Psoas muscle (tissue), 8 donors: ENCODE measurements around the gene DNAJB12. TPM values are rescaled to one million over a fixed set of nuclear protein-coding genes. Genes with fewer than 3 reads are reported as not detected.
A peak's percentile ranks its signal among the peaks of the same experiment; 100 is the strongest.

ENCODE experiments used
- ATAC-seq, 4 donors: fragments of 200-7000 bp; cut with Tn5 transposase; one replicate each; pipeline ENCODE4 v1.9.1; 2020; ENCODE audit warnings: moderate library complexity in 3 of 4, mild to moderate bottlenecking in 2 of 4
- DNase-seq, 2 donors: peaks; one replicate each; pipeline ENCODE4 v3.0.0-alpha.2; 2020
- H3K27ac ChIP-seq: fragments of 200-600 bp; one replicate; pipeline ENCODE4 v1.8.0; 2022
- H3K27me3 ChIP-seq, 3 donors: fragments of 200-600 bp in 1 of 3; one replicate each; pipeline versions ENCODE4 v1.6.1 to v1.8.0; 2013 to 2022; ENCODE audit warnings: low read length in 2 of 3, mild to moderate bottlenecking in 2 of 3, moderate library complexity in 1 of 3; ENCODE audit not compliant: insufficient read depth in 3 of 3
- H3K36me3 ChIP-seq, 2 donors: fragments of 200-600 bp in 1 of 2; one replicate each; pipeline versions ENCODE4 v1.6.1 to v1.8.0; 2013 to 2022; ENCODE audit warnings: low read depth in 1 of 2, mild to moderate bottlenecking in 1 of 2, moderate library complexity in 1 of 2; ENCODE audit not compliant: insufficient read depth in 1 of 2
- H3K4me1 ChIP-seq: fragments of 200-600 bp; one replicate; pipeline ENCODE4 v1.8.0; 2022
- H3K4me3 ChIP-seq: fragments of 200-600 bp; one replicate; pipeline ENCODE4 v1.8.0; 2022; ENCODE audit warnings: mild to moderate bottlenecking
- H3K9me3 ChIP-seq: fragments of 200-600 bp; one replicate; pipeline ENCODE4 v1.8.0; 2022
- WGBS, 3 donors: extraction: QIAGEN DNeasy Blood & Tissue Kit; methylation state at CpG; one replicate each; pipeline versions ENCODE4 v1.1.6 to v1.1.7; 2013; 5-methylcytosine and 5-hydroxymethylcytosine counted together
- intact Hi-C, 2 donors: fragments of 100-400 bp; cut with DNase I; formaldehyde crosslinking; loops; one replicate each; pipeline versions ENCODE4 v1.11.0 to v1.14.2; 2022
- polyA plus RNA-seq, 3 donors: library from polyadenylated mRNA; stranded (reverse); fragments of 200-250 nt; gene quantifications; one replicate each; pipeline ENCODE4 v1.2.3, GENCODE V29; 2013
- total RNA-seq, 4 donors: library from RNA; stranded (reverse); fragmentation: NEBNext Ultra II Directional in 2 of 4; extraction: Animal tissue kit (Norgen Biotek cat#: 25700) in 2 of 4; gene quantifications; one replicate each; pipeline versions ENCODE4 v1.2.1 to v1.2.4, GENCODE V29; 2021 to 2023
- TF ChIP-seq, protein P1 (sequence below): fragments of 200-600 bp; IDR thresholded peaks from one replicate; pipeline ENCODE4 v1.8.0; 2022; ENCODE audit warnings: antibody characterized with exemption
- donor health status: healthy with polysubstance abuse.
- donor health status: DM: no; HTN: no; CAD: no; lungs with moderate emphysema.
- donor health status: Bipolar disorder and iron deficiency.
- donor health status: healthy.
- donor health status: DM: yes; HTN: yes; CAD: no.
- donor health status: DM: no; HTN: no; CAD: no.
- donor health status: DM: no; HTN: no; CAD: no.
- donor health status: DM: yes; HTN: yes; CAD: no.

DNAJB12 gene
- total and polyA plus RNA-seq, 7 donors = 22.1 to 38.7 (median 24.9) TPM

DNA sequence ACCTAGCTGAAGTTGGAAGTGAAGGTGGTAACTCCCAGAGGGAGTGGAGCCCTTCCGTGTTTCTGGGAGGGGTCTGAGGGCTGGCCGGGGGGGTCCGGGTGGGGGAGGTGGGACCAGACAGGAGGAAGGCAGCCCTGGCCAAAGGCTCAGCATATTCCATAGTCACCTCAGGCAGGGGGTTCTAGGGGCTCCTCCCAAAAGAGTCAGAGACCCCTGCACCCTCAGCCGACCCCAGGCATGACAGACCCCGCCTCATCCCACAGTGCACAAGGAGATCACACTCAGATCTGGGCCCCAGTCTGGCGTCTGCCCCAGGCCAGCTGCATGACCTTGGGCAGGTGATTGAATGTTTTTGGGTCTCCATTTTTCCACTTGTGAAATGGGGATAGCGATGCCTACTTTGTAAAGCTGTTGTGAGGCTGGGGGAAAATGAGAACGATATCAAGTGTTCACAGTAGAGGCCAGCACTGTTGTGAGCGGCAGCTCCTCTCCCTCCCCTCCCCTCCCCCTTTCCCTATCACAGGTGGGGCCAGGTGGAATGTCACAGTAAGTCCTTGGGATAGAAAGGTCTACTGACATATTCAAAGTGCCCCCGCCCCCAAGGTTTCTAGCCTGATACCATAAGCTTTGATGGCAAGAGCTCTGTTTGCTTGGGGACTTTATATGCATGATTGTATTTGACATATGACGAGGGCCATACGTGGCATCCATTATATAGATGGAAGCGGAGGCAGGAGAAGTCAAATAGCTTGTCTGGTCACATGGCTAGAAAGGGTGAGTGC lies 33.3 kb downstream of the DNAJB12 start:
- TF ChIP-seq, protein P1, sequence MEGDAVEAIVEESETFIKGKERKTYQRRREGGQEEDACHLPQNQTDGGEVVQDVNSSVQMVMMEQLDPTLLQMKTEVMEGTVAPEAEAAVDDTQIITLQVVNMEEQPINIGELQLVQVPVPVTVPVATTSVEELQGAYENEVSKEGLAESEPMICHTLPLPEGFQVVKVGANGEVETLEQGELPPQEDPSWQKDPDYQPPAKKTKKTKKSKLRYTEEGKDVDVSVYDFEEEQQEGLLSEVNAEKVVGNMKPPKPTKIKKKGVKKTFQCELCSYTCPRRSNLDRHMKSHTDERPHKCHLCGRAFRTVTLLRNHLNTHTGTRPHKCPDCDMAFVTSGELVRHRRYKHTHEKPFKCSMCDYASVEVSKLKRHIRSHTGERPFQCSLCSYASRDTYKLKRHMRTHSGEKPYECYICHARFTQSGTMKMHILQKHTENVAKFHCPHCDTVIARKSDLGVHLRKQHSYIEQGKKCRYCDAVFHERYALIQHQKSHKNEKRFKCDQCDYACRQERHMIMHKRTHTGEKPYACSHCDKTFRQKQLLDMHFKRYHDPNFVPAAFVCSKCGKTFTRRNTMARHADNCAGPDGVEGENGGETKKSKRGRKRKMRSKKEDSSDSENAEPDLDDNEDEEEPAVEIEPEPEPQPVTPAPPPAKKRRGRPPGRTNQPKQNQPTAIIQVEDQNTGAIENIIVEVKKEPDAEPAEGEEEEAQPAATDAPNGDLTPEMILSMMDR = no peak
- DNase-seq (no peak), ATAC-seq (no peak)
- H3K4me1 ChIP-seq = peaks cover 48% of the 10 kb centered on the region
- intact Hi-C loops = loop anchor here in 1 of 2 donors (5.0 kb wide), 1 partner anchor 49 kb away; the partner anchor contains the start of gene DDIT4
- 69 to 79% (median 70%) methylated on average over 13 of the region's 13 CpGs for WGBS, 3 donors
- no peaks in the 10 kb centered on the region for H3K27me3 ChIP-seq
- H3K9me3 ChIP-seq = no peaks in the 10 kb centered on the region
- no peak overlapping the region for H3K4me3 ChIP-seq
- H3K36me3 ChIP-seq = no peaks in the 10 kb centered on the region
- peak overlapping the region; percentile 87 for H3K27ac ChIP-seq

GRCh38 chr10:72320676-72321247 lies 34.0 kb downstream of the DNAJB12 start:
- no peaks in the 10 kb centered on the region for H3K36me3 ChIP-seq
- H3K27me3 ChIP-seq = no peaks in the 10 kb centered on the region
- H3K4me3 ChIP-seq = peak overlapping the region; percentile 56
- DNase-seq (peak; percentile 83 to 85), ATAC-seq (peak; percentile 53 to 70 (median 68))
- no peaks in the 10 kb centered on the region for H3K9me3 ChIP-seq
- intact Hi-C loops = loop anchor here in 1 of 2 donors (5.0 kb wide), 1 partner anchor 48 kb away; the partner anchor contains the start of gene DDIT4
- H3K4me1 ChIP-seq = peaks cover 51% of the 10 kb centered on the region
- TF ChIP-seq, protein P1 = no peak
- peak overlapping the region; percentile 87 for H3K27ac ChIP-seq
- 34 to 49% (median 36%) methylated on average over 12 of the region's 12 CpGs for WGBS, 3 donors

- DNase-seq = peak; percentile 97
- intact Hi-C loops = loop anchor here (5.0 to 10.0 kb wide), 4 partner anchors 42 to 85 kb away; partner anchors contain the start of gene DDIT4 (in 1 of the 2)
- Histone ChIP-seq H3K36me3 (no peaks in the 10 kb centered on the region), H3K4me1 (peaks cover 51% of the 10 kb centered on the region), H3K4me3 (peak overlapping the region; percentile 56), H3K27ac (peak overlapping the region; percentile 87), H3K27me3 (no peaks in the 10 kb centered on the region), H3K9me3 (no peaks in the 10 kb centered on the region)
- TF ChIP-seq, protein P1 = no peak
- peak; percentile 74 to 81 (median 79) for ATAC-seq
- WGBS, 3 donors = 2 to 5% (median 3%) methylated on average over 53 to 60 of the region's 60 CpGs
Measured at GRCh38 chr10:72319416-72320254, 35.1 kb downstream of the DNAJB12 start.

GRCh38 chr10:72318418-72319262 lies 36.1 kb downstream of the DNAJB12 start:
- peak overlapping the region; percentile 87 for H3K27ac ChIP-seq
- 73 to 83% (median 77%) methylated on average over 10 of the region's 10 CpGs for WGBS, 3 donors
- intact Hi-C loops = loop anchor here (5.0 to 10.0 kb wide), 3 partner anchors 41 to 84 kb away; no protein-coding TSS in a partner anchor
- TF ChIP-seq, protein P1 = no peak
- no peaks in the 10 kb centered on the region for H3K36me3 ChIP-seq
- H3K4me1 ChIP-seq = peaks cover 49% of the 10 kb centered on the region
- no peaks in the 10 kb centered on the region for H3K27me3 ChIP-seq
- ATAC-seq (no peak), DNase-seq (no peak)
- H3K9me3 ChIP-seq = no peaks in the 10 kb centered on the region
- peak overlapping the region; percentile 56 for H3K4me3 ChIP-seq
